GM12801 (cell line): Measurements from ENCODE around the gene LGR4.

Source experiments
- CTCF ChIP-seq: IDR thresholded peaks from one replicate; pipeline ENCODE4 v1.5.1; 2011; ENCODE audit warnings: control low read depth; ENCODE audit not compliant: insufficient read length; ENCODE audit errors: extremely low read depth

LGR4 gene

GRCh38 chr11:27455667-27456066 lies 16.9 kb downstream of the LGR4 start:
- TF ChIP-seq CTCF, result no peak

DNA sequence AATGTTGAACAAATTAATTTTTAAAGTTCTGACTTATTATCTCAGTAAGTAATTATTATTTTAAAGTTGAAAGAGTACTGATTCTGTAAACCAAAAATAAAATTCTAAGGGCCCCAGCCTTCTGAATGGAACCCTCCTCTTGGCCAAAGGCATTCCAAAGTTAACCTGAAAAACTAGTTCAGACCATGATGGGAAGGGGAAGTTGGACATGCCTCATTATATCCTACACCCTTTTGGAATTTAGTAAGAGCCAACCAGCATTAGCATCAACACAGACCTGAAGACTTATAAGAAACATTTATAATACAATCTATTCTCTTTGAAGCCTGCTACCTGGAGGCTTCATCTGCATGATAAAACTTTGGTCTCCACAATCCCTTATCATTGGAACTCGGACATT lies 18.9 kb downstream of the LGR4 start:
- no peak for TF ChIP-seq CTCF

DNA sequence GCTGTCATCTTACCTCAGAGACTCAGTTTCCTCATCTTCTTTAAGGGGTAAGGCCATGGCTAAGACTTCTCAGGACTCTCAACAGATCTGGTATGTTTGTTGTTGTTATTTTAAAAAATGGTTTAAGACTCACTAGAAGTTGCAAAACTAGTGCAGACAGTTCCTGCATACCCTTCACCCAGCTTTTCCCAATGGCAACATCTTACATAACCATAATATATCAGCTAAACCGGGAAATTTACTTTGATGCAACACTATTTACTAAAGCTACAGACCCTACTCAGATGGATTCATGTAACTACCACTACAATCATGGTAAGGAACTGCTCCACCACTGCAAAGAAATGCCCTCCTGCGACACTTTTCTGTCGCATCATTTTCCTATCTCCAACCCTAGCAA lies 20.4 kb downstream of the LGR4 start:
- TF ChIP-seq CTCF, result no peak

DNA sequence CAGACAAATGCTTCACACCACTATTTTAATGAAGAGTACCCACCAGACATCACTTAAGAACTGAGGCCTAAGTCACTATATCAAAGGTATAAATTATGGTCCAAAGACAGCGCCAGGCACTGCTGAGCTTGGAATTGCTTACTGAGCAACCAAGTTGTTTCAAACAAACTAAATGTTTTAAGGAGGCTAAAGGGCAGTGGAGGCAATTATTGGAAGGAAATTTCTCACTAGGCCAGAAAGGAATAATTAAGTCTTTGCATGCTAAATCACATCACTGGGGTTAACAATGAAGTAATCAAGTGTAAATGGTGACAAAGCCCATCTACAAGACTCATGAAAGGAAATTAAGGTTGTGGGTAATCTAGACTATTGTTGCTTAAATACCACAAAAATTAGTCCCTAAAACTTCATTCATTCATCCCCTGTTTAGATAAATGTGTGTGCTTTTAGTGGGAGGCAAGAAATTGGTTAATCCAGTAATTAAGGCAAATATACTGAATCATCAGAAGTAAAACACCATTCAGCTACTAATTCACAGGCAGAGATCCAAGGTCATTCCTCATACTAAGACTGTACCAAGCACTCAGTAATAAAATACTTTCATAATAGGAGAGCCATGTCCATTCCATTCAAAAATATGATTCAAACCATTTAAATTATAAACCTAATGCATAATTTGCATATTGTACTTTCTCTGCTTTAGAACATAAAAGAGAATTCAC lies 21.2 kb downstream of the LGR4 start:
- TF ChIP-seq CTCF, result no peak

GRCh38 chr11:27447288-27448183 lies 25.1 kb downstream of the LGR4 start:
- no peak for TF ChIP-seq CTCF

DNA sequence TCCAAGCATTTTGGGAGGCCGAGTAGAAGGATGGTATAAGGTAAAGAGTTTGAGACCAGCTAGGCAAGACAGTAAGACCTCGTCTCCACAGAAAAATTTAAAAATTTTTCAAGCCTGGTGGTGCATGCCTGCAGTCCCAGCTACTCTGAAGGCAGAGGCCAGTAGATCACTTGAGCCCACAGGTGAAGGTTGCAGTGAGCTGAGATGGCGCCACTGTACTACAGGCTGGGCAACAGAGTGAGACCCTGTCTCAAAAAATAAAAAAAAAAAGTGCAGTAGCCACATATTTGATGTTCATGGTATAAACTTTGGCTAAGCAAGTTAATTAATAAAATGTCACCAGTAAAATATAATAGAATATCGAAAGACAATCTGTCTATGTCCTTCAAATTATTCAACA lies 27.0 kb downstream of the LGR4 start:
- TF ChIP-seq CTCF, result no peak

- TF ChIP-seq CTCF, result no peak
Observed at GRCh38 chr11:27444801-27445215, 27.8 kb downstream of the LGR4 start.
